ENCODE results near the gene IFRD2.
"Not testable (repeated sequence)": the region's sequence is repeated elsewhere in the genome, so short reads cannot be mapped to it uniquely, and the experiment has no call there.

Gene IFRD2

GRCh38 chr3:50319181-50319893, 27.1 kb upstream of the IFRD2 start:
- Mint-ChIP-seq H3K27me3 (no peaks in the 10 kb centered on the region), H3K27ac (no peak overlapping the region), H3K4me3 (no peak overlapping the region), H3K9me3 (no peaks in the 10 kb centered on the region), H3K4me1 (peaks cover 34% of the 10 kb centered on the region), H3K36me3 (ENCODE audit: low read depth) (peaks cover 5% of the 10 kb centered on the region)
- ATAC-seq (no peak), DNase-seq (no peak)

GRCh38 chr3:50318615-50319014, 26.4 kb upstream of the IFRD2 start:
- H3K27ac Mint-ChIP-seq, result no peak overlapping the region
- DNase-seq (no peak), ATAC-seq (no peak)
- no peak overlapping the region for H3K4me3 Mint-ChIP-seq
- peaks cover 5% of the 10 kb centered on the region for H3K36me3 Mint-ChIP-seq (ENCODE audit: low read depth)
- no peaks in the 10 kb centered on the region for H3K27me3 Mint-ChIP-seq
- no peaks in the 10 kb centered on the region for H3K9me3 Mint-ChIP-seq
- peaks cover 34% of the 10 kb centered on the region for H3K4me1 Mint-ChIP-seq

- Mint-ChIP-seq H3K36me3 (ENCODE audit: low read depth) (peaks cover 5% of the 10 kb centered on the region), H3K9me3 (no peaks in the 10 kb centered on the region), H3K4me1 (peaks cover 34% of the 10 kb centered on the region), H3K27me3 (no peaks in the 10 kb centered on the region), H3K27ac (no peak overlapping the region), H3K4me3 (no peak overlapping the region)
- ATAC-seq, result no peak
- DNase-seq, result no peak
Measured at GRCh38 chr3:50318163-50318562, 25.9 kb upstream of the IFRD2 start.

GRCh38 chr3:50317300-50317699, 25.1 kb upstream of the IFRD2 start:
- no peaks in the 10 kb centered on the region for H3K27me3 Mint-ChIP-seq
- ATAC-seq, result no peak
- no peak overlapping the region for H3K4me3 Mint-ChIP-seq
- peaks cover 34% of the 10 kb centered on the region for H3K4me1 Mint-ChIP-seq
- no peak overlapping the region for H3K27ac Mint-ChIP-seq
- no peaks in the 10 kb centered on the region for H3K9me3 Mint-ChIP-seq
- no peak for DNase-seq
- peaks cover 5% of the 10 kb centered on the region for H3K36me3 Mint-ChIP-seq (ENCODE audit: low read depth)

- Mint-ChIP-seq H3K4me3 (no peak overlapping the region), H3K27ac (peak overlapping the region; percentile 47), H3K27me3 (no peaks in the 10 kb centered on the region), H3K36me3 (ENCODE audit: low read depth) (peaks cover 5% of the 10 kb centered on the region), H3K9me3 (no peaks in the 10 kb centered on the region), H3K4me1 (peaks cover 34% of the 10 kb centered on the region)
- peak; percentile 52 for DNase-seq
- peak; percentile 47 for ATAC-seq
Measured at GRCh38 chr3:50316657-50317242, 24.5 kb upstream of the IFRD2 start.

- Mint-ChIP-seq H3K4me1 (peaks cover 26% of the 10 kb centered on the region), H3K27ac (no peak overlapping the region), H3K4me3 (no peak overlapping the region), H3K36me3 (ENCODE audit: low read depth) (peaks cover 6% of the 10 kb centered on the region), H3K27me3 (no peaks in the 10 kb centered on the region), H3K9me3 (no peaks in the 10 kb centered on the region)
- ATAC-seq (no peak), DNase-seq (no peak)
Measured at GRCh38 chr3:50314816-50315215, 22.6 kb upstream of the IFRD2 start.

GRCh38 chr3:50314342-50314741, 22.1 kb upstream of the IFRD2 start:
- Mint-ChIP-seq H3K27ac (no peak overlapping the region), H3K4me1 (peaks cover 23% of the 10 kb centered on the region)

GRCh38 chr3:50312041-50312440, 19.8 kb upstream of the IFRD2 start:
- H3K9me3 Mint-ChIP-seq, ATAC-seq, H3K27ac Mint-ChIP-seq, DNase-seq, H3K4me3 Mint-ChIP-seq, H3K27me3 Mint-ChIP-seq: not testable (repeated sequence)
- Mint-ChIP-seq H3K36me3 (ENCODE audit: low read depth) (peaks cover 11% of the 10 kb centered on the region), H3K4me1 (peaks cover 11% of the 10 kb centered on the region)

More at GRCh38 chr3:50314342-50314741, 22.1 kb upstream of the IFRD2 start:
- DNase-seq (no peak), ATAC-seq (no peak)
- H3K9me3 Mint-ChIP-seq, result no peaks in the 10 kb centered on the region
- no peak overlapping the region for H3K4me3 Mint-ChIP-seq
- H3K36me3 Mint-ChIP-seq (ENCODE audit: low read depth), result peaks cover 10% of the 10 kb centered on the region
- no peaks in the 10 kb centered on the region for H3K27me3 Mint-ChIP-seq

- Mint-ChIP-seq H3K36me3 (ENCODE audit: low read depth) (peaks cover 5% of the 10 kb centered on the region), H3K9me3 (no peaks in the 10 kb centered on the region), H3K27ac (no peak overlapping the region), H3K4me3 (no peak overlapping the region), H3K4me1 (peaks cover 19% of the 10 kb centered on the region), H3K27me3 (no peaks in the 10 kb centered on the region)
- DNase-seq, result peak; percentile 2
- ATAC-seq, result peak; percentile 48
Measured at GRCh38 chr3:50304601-50305000, 12.4 kb upstream of the IFRD2 start.

- Mint-ChIP-seq H3K4me3 (no peak within 1 kb of the TSS), H3K4me1 (peaks cover 24% of the 10 kb centered on the region), H3K27ac (no peak within 1 kb of the TSS), H3K36me3 (ENCODE audit: low read depth) (no peaks in the 10 kb centered on the region), H3K27me3 (no peaks in the 10 kb centered on the region), H3K9me3 (no peaks in the 10 kb centered on the region)
- no peak for ATAC-seq
- peak; percentile 3 for DNase-seq
Measured at GRCh38 chr3:50303013-50303815, 11.0 kb upstream of the IFRD2 start, which contains the start of gene HYAL1. Gene HYAL1 (minus strand): TSS chr3:50303574. CDS start chr3:50302956, 618 bp downstream.

- H3K36me3 Mint-ChIP-seq (ENCODE audit: low read depth), result no peaks in the 10 kb centered on the region
- no peak overlapping the region for H3K4me3 Mint-ChIP-seq
- no peak overlapping the region for H3K27ac Mint-ChIP-seq
- peaks cover 29% of the 10 kb centered on the region for H3K4me1 Mint-ChIP-seq
- no peaks in the 10 kb centered on the region for H3K9me3 Mint-ChIP-seq
- H3K27me3 Mint-ChIP-seq, result no peaks in the 10 kb centered on the region
- ATAC-seq, result no peak
- no peak for DNase-seq
Measured at GRCh38 chr3:50302095-50303012, 10.1 kb upstream of the IFRD2 start.

GRCh38 chr3:50300681-50301254, 8.5 kb upstream of the IFRD2 start:
- Mint-ChIP-seq H3K36me3 (ENCODE audit: low read depth) (no peaks in the 10 kb centered on the region), H3K27me3 (no peaks in the 10 kb centered on the region), H3K27ac (peak overlapping the region; percentile 91), H3K9me3 (no peaks in the 10 kb centered on the region), H3K4me3 (peak overlapping the region; percentile 99), H3K4me1 (peaks cover 29% of the 10 kb centered on the region)
- DNase-seq (no peak), ATAC-seq (no peak)

GRCh38 chr3:50299929-50300680, 7.9 kb upstream of the IFRD2 start:
- H3K27ac Mint-ChIP-seq, result peak overlapping the region; percentile 91
- ATAC-seq (no peak), DNase-seq (no peak)
- no peaks in the 10 kb centered on the region for H3K27me3 Mint-ChIP-seq
- no peaks in the 10 kb centered on the region for H3K9me3 Mint-ChIP-seq
- no peaks in the 10 kb centered on the region for H3K36me3 Mint-ChIP-seq (ENCODE audit: low read depth)
- H3K4me3 Mint-ChIP-seq, result peak overlapping the region; percentile 99
- peaks cover 29% of the 10 kb centered on the region for H3K4me1 Mint-ChIP-seq
